Small intestine (tissue), 7 donors: Measurements from ENCODE around the gene FCGR3B. TPM values are rescaled to one million over a fixed set of nuclear protein-coding genes. Genes with fewer than 3 reads are reported as not detected.
A peak's percentile ranks its signal among the peaks of the same experiment; 100 is the strongest.
"Not testable (repeated sequence)": the region's sequence is repeated elsewhere in the genome, so short reads cannot be mapped to it uniquely, and the experiment has no call there.

Experiments
- DNase-seq, 2 donors: peaks; one replicate each; pipeline versions ENCODE4 v3.0.0 to v3.0.0-alpha.2; 2013
- FAIRE-seq: peaks from 2 replicates; lab custom pipeline; 2012; peaks lifted over from hg19 to GRCh38; lab: Jason Lieb, UNC
- H3K27ac ChIP-seq, 3 donors: one replicate each; pipeline ENCODE4 v1.5.1; 2013; ENCODE audit warnings: low read length in 2 of 3, mild to moderate bottlenecking in 2 of 3, control low read depth in 1 of 3, inconsistent platforms in 1 of 3, low read depth in 1 of 3, moderate library complexity in 1 of 3
- H3K27me3 ChIP-seq, 3 donors: one replicate each; pipeline ENCODE4 v1.6.1; 2013; ENCODE audit warnings: low read length in 3 of 3, inconsistent platforms in 1 of 3; ENCODE audit not compliant: control insufficient read depth in 3 of 3, insufficient read depth in 3 of 3
- H3K36me3 ChIP-seq, 3 donors: one replicate each; pipeline ENCODE4 v1.6.1; 2013; ENCODE audit warnings: low read length in 3 of 3, inconsistent platforms in 1 of 3, low read depth in 1 of 3, mild to moderate bottlenecking in 1 of 3, moderate library complexity in 1 of 3; ENCODE audit not compliant: control insufficient read depth in 3 of 3, insufficient read depth in 2 of 3
- H3K4me1 ChIP-seq, 3 donors: one replicate each; pipeline ENCODE4 v1.6.1; 2013; ENCODE audit warnings: low read length in 2 of 3, inconsistent platforms in 1 of 3, low read depth in 1 of 3, mild to moderate bottlenecking in 1 of 3, moderate library complexity in 1 of 3; ENCODE audit not compliant: control insufficient read depth in 3 of 3, insufficient read depth in 2 of 3
- H3K4me3 ChIP-seq, 3 donors: one replicate each; pipeline ENCODE4 v1.5.1; 2013; ENCODE audit warnings: low read length in 3 of 3, control low read depth in 1 of 3, inconsistent platforms in 1 of 3, low read depth in 1 of 3, mild to moderate bottlenecking in 1 of 3, moderate library complexity in 1 of 3
- H3K9me3 ChIP-seq, 2 donors: one replicate each; pipeline ENCODE4 v1.6.1; 2013; ENCODE audit warnings: low read depth in 1 of 2, low read length in 1 of 2; ENCODE audit not compliant: control insufficient read depth in 2 of 2, insufficient read depth in 1 of 2
- WGBS, 3 donors: extraction: QIAGEN DNeasy Blood & Tissue Kit; methylation state at CpG; one replicate each; pipeline ENCODE4 v1.1.7; 2013; 5-methylcytosine and 5-hydroxymethylcytosine counted together
- polyA plus RNA-seq, 4 donors: library from polyadenylated mRNA; stranded (reverse) in 3 of 4; unstranded in 1 of 4; fragments of 200-250 nt in 3 of 4; fragments of 120-200 nt in 1 of 4; gene quantifications; one replicate each; pipeline versions ENCODE4 v1.2.1 to v1.2.3, GENCODE V29; 2013
- donor health status: healthy with polysubstance abuse.
- donor health status: control.
- donor health status: control.
- donor health status: Bipolar disorder and iron deficiency.
- donor health status: healthy.

The FCGR3B gene
- polyA plus RNA-seq, 4 donors, result 0.12 to 0.54 (median 0.25) TPM

- H3K27ac ChIP-seq, FAIRE-seq, H3K4me1 ChIP-seq, H3K4me3 ChIP-seq, DNase-seq, H3K36me3 ChIP-seq: not testable (repeated sequence)
- H3K27me3 ChIP-seq, result peaks cover 0 to 27% (median 0%) of the 10 kb centered on the region in 3 donors
- 89 to 96% (median 94%) methylated on average over 12 of the region's 12 CpGs for WGBS, 3 donors
- peaks cover 0 to 11% of the 10 kb centered on the region in 2 donors for H3K9me3 ChIP-seq
Measured at GRCh38 chr1:161605024-161605423, 26.0 kb downstream of the FCGR3B start.

GRCh38 chr1:161597077-161597476 lies 33.9 kb downstream of the FCGR3B start:
- WGBS, 3 donors, result 81 to 95% (median 88%) methylated on average over 3 of the region's 3 CpGs
- not testable (repeated sequence) for FAIRE-seq, H3K27me3 ChIP-seq, DNase-seq, H3K9me3 ChIP-seq, H3K27ac ChIP-seq, H3K4me1 ChIP-seq, H3K36me3 ChIP-seq, H3K4me3 ChIP-seq

GRCh38 chr1:161595583-161595982 lies 35.4 kb downstream of the FCGR3B start:
- H3K27me3 ChIP-seq, H3K9me3 ChIP-seq, FAIRE-seq, DNase-seq, H3K4me3 ChIP-seq, H3K36me3 ChIP-seq, H3K4me1 ChIP-seq: not testable (repeated sequence)
- 51 to 72% (median 52%) methylated on average over 2 of the region's 2 CpGs for WGBS, 3 donors
- peak overlapping the region in 1 of 3 donors; percentile 31 for H3K27ac ChIP-seq

GRCh38 chr1:161595173-161595572 lies 35.8 kb downstream of the FCGR3B start:
- peak overlapping the region in 1 of 3 donors; percentile 31 for H3K27ac ChIP-seq
- not testable (repeated sequence) for H3K4me1 ChIP-seq, H3K27me3 ChIP-seq, FAIRE-seq, H3K9me3 ChIP-seq, DNase-seq, H3K4me3 ChIP-seq, H3K36me3 ChIP-seq
- 72 to 81% (median 75%) methylated on average over 2 of the region's 2 CpGs for WGBS, 3 donors

- H3K27me3 ChIP-seq, H3K4me1 ChIP-seq, H3K4me3 ChIP-seq, H3K27ac ChIP-seq, DNase-seq, FAIRE-seq, H3K36me3 ChIP-seq, H3K9me3 ChIP-seq: not testable (repeated sequence)
- WGBS, 3 donors, result 62 to 69% (median 64%) methylated on average over 2 to 4 of the region's 4 CpGs
Measured at GRCh38 chr1:161594269-161594984, 36.5 kb downstream of the FCGR3B start.

GRCh38 chr1:161593092-161593755 lies 37.8 kb downstream of the FCGR3B start:
- H3K9me3 ChIP-seq, DNase-seq, H3K27me3 ChIP-seq, H3K27ac ChIP-seq, H3K36me3 ChIP-seq, FAIRE-seq, H3K4me1 ChIP-seq, H3K4me3 ChIP-seq: not testable (repeated sequence)
- 84 to 87% (median 86%) methylated on average over 10 to 11 of the region's 11 CpGs for WGBS, 3 donors

GRCh38 chr1:161592586-161592985 lies 38.4 kb downstream of the FCGR3B start:
- FAIRE-seq, result not testable (repeated sequence)

GRCh38 chr1:161589920-161590319 lies 41.1 kb downstream of the FCGR3B start:
- not testable (repeated sequence) for H3K27me3 ChIP-seq, DNase-seq, H3K9me3 ChIP-seq, H3K27ac ChIP-seq, H3K36me3 ChIP-seq, H3K4me3 ChIP-seq, H3K4me1 ChIP-seq, FAIRE-seq
- WGBS, 3 donors, result 31 to 48% (median 39%) methylated on average over 1 of the region's 6 CpGs

More at GRCh38 chr1:161592586-161592985, 38.4 kb downstream of the FCGR3B start:
- H3K4me1 ChIP-seq, H3K36me3 ChIP-seq, DNase-seq, H3K27ac ChIP-seq, H3K9me3 ChIP-seq, H3K27me3 ChIP-seq, H3K4me3 ChIP-seq: not testable (repeated sequence)
- 32 to 38% (median 33%) methylated on average over 2 of the region's 3 CpGs for WGBS, 3 donors
